HG03139 (cell line): ENCODE measurements around the gene FKBP8.
A peak's percentile ranks its signal among the peaks of the same experiment; 100 is the strongest.

Experiments used
- ATAC-seq: cut with Tn5 transposase; IDR thresholded peaks from one replicate; pipeline ENCODE4 v1.9.1; 2021; ENCODE audit not compliant: unreplicated experiment

Gene FKBP8

GRCh38 chr19:18522124-18522861 lies 21.1 kb downstream of the FKBP8 start:
- ATAC-seq = peak; percentile 85

- ATAC-seq = no peak
These were observed 21.7 kb downstream of the FKBP8 start, which contains the start of gene ELL for GRCh38 chr19:18521692-18522123. Gene ELL, minus strand, starts transcription at chr19:18522070. Its CDS starts 15 bp downstream, at chr19:18522055.

- ATAC-seq = no peak
These were observed 22.3 kb downstream of the FKBP8 start for GRCh38 chr19:18520848-18521691.

GRCh38 chr19:18519962-18520847 lies 23.2 kb downstream of the FKBP8 start:
- ATAC-seq = no peak

DNA sequence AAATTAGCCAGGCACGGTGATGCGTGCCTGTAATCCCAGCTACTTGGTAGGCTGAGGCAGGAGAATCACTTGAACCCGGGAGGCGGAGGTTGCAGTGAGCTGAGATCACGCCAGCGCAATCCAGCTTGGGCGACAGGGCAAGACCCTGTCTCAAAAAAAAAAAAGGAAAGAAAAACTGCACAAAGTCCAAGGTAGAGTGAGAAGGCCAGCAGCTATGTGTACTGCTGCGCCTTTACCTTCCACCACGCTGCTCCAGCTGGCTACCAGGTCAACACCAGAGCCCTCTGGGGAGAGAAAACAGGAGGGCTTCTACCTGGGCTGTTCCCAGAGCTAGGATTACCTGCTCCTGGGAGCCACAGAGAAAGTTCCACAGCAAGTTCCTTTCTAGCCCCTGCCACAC lies 24.7 kb downstream of the FKBP8 start:
- no peak for ATAC-seq

- no peak for ATAC-seq
These were observed 25.8 kb downstream of the FKBP8 start for GRCh38 chr19:18517606-18518005.

DNA sequence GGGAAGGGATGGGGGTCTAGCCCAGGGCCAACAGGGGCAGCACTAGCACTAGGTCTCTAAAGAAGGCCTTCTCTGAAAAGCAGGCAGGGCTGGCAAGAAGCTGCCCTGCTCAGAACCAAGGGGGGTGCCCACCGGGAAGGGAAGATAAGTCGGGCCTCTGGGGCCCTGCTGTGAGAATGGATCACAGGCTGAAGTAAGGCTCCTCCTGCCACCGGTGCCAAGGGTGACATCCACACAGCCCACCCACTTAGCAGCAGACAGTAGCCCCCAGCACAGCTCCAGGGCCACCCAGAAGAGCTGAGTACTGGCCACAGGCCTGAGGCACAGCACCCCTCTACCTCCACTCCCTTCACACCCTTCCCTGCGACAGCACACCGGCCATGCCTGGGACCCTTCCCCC lies 27.4 kb downstream of the FKBP8 start:
- no peak for ATAC-seq

DNA sequence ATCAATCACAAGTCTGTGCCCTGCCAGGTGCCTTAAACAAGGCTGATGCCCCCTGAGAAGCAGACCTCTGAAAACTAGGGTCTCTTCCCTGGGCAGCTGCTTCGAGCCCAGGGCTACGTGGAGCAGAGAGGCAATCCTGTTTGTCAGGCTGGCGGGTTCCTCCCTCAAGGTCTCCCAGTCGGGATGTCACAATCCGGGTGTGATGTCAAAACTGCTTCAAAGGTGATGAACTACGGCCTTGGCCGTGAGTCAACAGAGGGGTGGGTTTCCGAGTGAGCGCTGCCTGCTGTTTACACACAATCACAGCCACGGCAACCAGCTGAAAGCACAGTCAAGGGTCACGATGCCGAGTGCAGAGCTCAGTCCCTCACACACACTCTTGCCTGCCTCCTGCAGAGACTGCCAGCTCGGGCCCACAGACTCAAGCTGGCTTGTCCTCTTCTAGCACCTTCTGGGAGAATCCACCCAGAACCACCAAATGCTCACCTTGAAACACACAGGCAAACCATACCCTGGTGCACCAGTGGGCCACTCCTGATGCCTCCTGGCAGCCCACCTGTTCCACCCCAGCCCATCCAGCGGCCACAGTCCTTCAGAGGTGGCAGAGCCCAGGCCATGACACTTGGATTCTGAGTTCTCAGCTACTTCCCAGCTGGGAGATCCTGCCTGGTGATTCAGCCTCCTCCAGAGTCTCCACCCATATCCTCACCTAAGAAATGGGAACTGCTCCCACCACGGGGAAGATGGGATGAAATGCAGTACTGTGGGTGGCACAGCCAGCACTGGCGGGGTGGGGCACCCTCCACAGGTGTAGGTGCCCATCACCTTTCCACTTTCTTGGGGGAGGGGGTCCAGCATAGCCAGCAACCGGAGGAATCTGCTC lies 28.3 kb downstream of the FKBP8 start:
- ATAC-seq = no peak

GRCh38 chr19:18513868-18514267 lies 29.5 kb downstream of the FKBP8 start:
- ATAC-seq = no peak

GRCh38 chr19:18510216-18510615 lies 33.2 kb downstream of the FKBP8 start:
- ATAC-seq = no peak

GRCh38 chr19:18508585-18508984 lies 34.8 kb downstream of the FKBP8 start:
- no peak for ATAC-seq

GRCh38 chr19:18507727-18508440 lies 35.5 kb downstream of the FKBP8 start:
- no peak for ATAC-seq

DNA sequence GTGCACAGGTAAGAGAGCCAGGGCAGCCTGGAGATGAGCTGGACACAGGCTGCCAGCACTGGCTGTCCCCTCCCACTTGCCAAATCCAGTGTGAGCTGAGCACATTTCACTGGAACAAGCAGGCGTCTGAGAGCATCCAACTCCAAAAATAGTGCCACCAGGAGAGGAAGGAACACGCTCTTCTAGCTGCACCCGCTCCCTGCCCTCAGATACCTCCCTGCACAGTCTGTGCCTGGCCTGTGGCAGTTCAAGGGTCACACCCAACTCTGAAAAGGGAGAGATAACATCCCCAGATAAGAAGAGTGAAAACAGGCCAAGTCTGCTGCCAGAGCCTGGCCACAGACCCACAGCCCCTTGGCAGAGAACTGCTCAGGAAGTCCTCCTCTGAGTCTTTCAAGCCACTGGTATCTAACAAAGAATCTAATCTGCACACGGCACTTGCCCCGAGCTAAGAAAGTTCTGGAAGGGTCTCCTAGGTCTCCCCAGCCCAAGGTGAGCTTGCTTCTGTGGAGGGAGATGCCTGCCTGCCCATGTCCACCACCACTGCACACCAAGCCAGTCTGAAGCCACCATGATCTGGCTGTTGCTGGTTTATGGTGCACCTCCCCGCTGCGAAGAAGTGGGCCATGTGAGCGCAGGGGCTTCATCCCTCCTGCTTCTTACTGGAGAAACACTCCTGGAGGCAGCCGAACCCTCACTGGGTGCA lies 36.2 kb downstream of the FKBP8 start:
- ATAC-seq = no peak

GRCh38 chr19:18506101-18506930 lies 37.1 kb downstream of the FKBP8 start:
- ATAC-seq = no peak

GRCh38 chr19:18504886-18505610 lies 38.3 kb downstream of the FKBP8 start:
- no peak for ATAC-seq

GRCh38 chr19:18503971-18504885 lies 39.1 kb downstream of the FKBP8 start:
- ATAC-seq = no peak
